Chondrocyte (in vitro differentiated cells): ENCODE results near the gene PPFIA1. TPM values are rescaled to one million over a fixed set of nuclear protein-coding genes. Genes with fewer than 3 reads are reported as not detected.

Experiments
- DNase-seq: peaks from one replicate; pipeline ENCODE4 v3.0.0; 2021; ENCODE audit warnings: mixed read lengths, low spot score
- H3K27ac Mint-ChIP-seq: one replicate; pipeline ENCODE4 v1.8.0; 2021; ENCODE audit warnings: mild to moderate bottlenecking, moderate library complexity, mixed read lengths; ENCODE audit not compliant: unreplicated experiment
- H3K27me3 Mint-ChIP-seq: 2 replicates; pipeline ENCODE4 v1.8.0; 2021; ENCODE audit warnings: low read depth, mixed read lengths
- H3K36me3 Mint-ChIP-seq: 2 replicates; pipeline ENCODE4 v1.8.0; 2021; ENCODE audit warnings: low read depth, mixed read lengths
- H3K4me1 Mint-ChIP-seq: 2 replicates; pipeline ENCODE4 v1.8.0; 2021; ENCODE audit warnings: low read depth, mild to moderate bottlenecking, mixed read lengths
- H3K4me3 Mint-ChIP-seq: one replicate; pipeline ENCODE4 v1.8.0; 2021; ENCODE audit warnings: mild to moderate bottlenecking, moderate library complexity, mixed read lengths; ENCODE audit not compliant: unreplicated experiment
- H3K9me3 Mint-ChIP-seq: 2 replicates; pipeline ENCODE4 v1.8.0; 2021; ENCODE audit warnings: low read depth, mixed read lengths
- CTCF ChIP-seq: fragments of 200-600 bp; sonication (generic); IDR thresholded peaks from 2 replicates; pipeline ENCODE4 v1.5.0; 2021; ENCODE audit warnings: antibody characterized with exemption, mild to moderate bottlenecking, moderate library complexity
- total RNA-seq: library from RNA; stranded (reverse); gene quantifications from 3 replicates; pipeline ENCODE4 v1.2.1, GENCODE V29; 2021

Gene PPFIA1
- total RNA-seq, 1 donor from 2014 or later: 63.5 TPM

GRCh38 chr11:70359451-70360205 is 89.1 kb downstream of the PPFIA1 start:
- peak; percentile 52 for DNase-seq
- H3K27ac Mint-ChIP-seq: no peak overlapping the region
- peaks cover 20% of the 10 kb centered on the region for H3K4me1 Mint-ChIP-seq
- H3K36me3 Mint-ChIP-seq: peaks cover 24% of the 10 kb centered on the region
- no peak for TF ChIP-seq CTCF
- H3K9me3 Mint-ChIP-seq: no peaks in the 10 kb centered on the region
- H3K4me3 Mint-ChIP-seq: no peak overlapping the region
- H3K27me3 Mint-ChIP-seq: no peaks in the 10 kb centered on the region

GRCh38 chr11:70360211-70360610 is 89.7 kb downstream of the PPFIA1 start:
- no peak for TF ChIP-seq CTCF
- H3K36me3 Mint-ChIP-seq: peaks cover 20% of the 10 kb centered on the region
- H3K9me3 Mint-ChIP-seq: no peaks in the 10 kb centered on the region
- peak; percentile 40 for DNase-seq
- no peak overlapping the region for H3K27ac Mint-ChIP-seq
- H3K27me3 Mint-ChIP-seq: no peaks in the 10 kb centered on the region
- no peak overlapping the region for H3K4me3 Mint-ChIP-seq
- peaks cover 26% of the 10 kb centered on the region for H3K4me1 Mint-ChIP-seq

GRCh38 chr11:70364178-70364577 is 93.7 kb downstream of the PPFIA1 start:
- no peaks in the 10 kb centered on the region for H3K9me3 Mint-ChIP-seq
- peaks cover 14% of the 10 kb centered on the region for H3K36me3 Mint-ChIP-seq
- no peaks in the 10 kb centered on the region for H3K27me3 Mint-ChIP-seq
- H3K27ac Mint-ChIP-seq: peak overlapping the region; percentile 83
- TF ChIP-seq CTCF: no peak
- H3K4me3 Mint-ChIP-seq: no peak overlapping the region
- peaks cover 40% of the 10 kb centered on the region for H3K4me1 Mint-ChIP-seq
- no peak for DNase-seq

- H3K27me3 Mint-ChIP-seq: no peaks in the 10 kb centered on the region
- peak overlapping the region; percentile 83 for H3K27ac Mint-ChIP-seq
- H3K36me3 Mint-ChIP-seq: peaks cover 14% of the 10 kb centered on the region
- no peaks in the 10 kb centered on the region for H3K9me3 Mint-ChIP-seq
- no peak overlapping the region for H3K4me3 Mint-ChIP-seq
- DNase-seq: no peak
- TF ChIP-seq CTCF: no peak
- peaks cover 46% of the 10 kb centered on the region for H3K4me1 Mint-ChIP-seq
These were observed 94.5 kb downstream of the PPFIA1 start for GRCh38 chr11:70364745-70365543.

GRCh38 chr11:70365544-70365927 is 95.0 kb downstream of the PPFIA1 start:
- Mint-ChIP-seq H3K27ac (no peak overlapping the region), H3K4me3 (no peak overlapping the region), H3K27me3 (no peaks in the 10 kb centered on the region), H3K9me3 (no peaks in the 10 kb centered on the region), H3K4me1 (peaks cover 46% of the 10 kb centered on the region), H3K36me3 (peaks cover 14% of the 10 kb centered on the region)
- no peak for DNase-seq
- no peak for TF ChIP-seq CTCF
